Esophagus squamous epithelium (tissue), 4 donors: ENCODE results near the gene LGR6.

Experiments
- CTCF ChIP-seq, 6 experiments: fragments of 450-650 bp in 4 of 6; fragments of 200-600 bp in 2 of 6; sonication (generic) in 2 of 6; IDR thresholded peaks; one replicate each; pipeline ENCODE4 v1.5.1; 2016 to 2019; ENCODE audit warnings: antibody characterized with exemption in 6 of 6, mild to moderate bottlenecking in 4 of 6, moderate library complexity in 4 of 6
- POLR2A ChIP-seq, 4 donors: fragments of 450-650 bp; IDR thresholded peaks; one replicate each; pipeline ENCODE4 v1.6.1; 2017; ENCODE audit warnings: antibody characterized with exemption in 4 of 4, mild to moderate bottlenecking in 4 of 4, moderate library complexity in 3 of 4

GRCh38 chr1:202223121-202223860 lies 29.7 kb downstream of the LGR6 start:
- no peak for TF ChIP-seq POLR2A (IDR thresholded peaks at IDR 0.05)
- no peak for TF ChIP-seq CTCF (IDR thresholded peaks at IDR 0.05)
